ENCODE data around the gene TEAD3.

DNA sequence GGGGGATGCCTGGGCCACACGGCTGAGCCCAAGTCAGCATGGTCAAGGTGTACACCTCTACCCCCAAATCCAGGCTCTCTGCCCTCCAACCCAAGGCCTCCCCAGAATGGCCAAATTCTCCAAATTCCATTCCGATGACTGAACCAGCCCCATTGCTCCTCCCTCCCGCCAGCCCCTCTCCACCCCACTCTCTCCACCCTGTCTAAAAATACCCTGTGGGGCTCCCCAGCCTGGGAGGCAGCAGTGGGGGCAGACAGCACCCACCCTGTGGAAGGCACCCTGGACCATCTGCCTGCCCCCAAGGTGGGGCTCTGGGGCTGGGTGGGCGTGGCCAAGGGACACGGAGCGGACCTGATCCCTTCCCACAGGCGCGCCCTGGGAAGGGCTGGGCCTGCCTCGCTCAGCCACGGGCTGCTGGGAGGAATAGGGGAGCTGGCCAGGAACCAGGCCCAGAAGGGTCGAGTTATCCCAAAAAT, 11.4 kb downstream of the TEAD3 start:
- TF ChIP-seq, protein P1, sequence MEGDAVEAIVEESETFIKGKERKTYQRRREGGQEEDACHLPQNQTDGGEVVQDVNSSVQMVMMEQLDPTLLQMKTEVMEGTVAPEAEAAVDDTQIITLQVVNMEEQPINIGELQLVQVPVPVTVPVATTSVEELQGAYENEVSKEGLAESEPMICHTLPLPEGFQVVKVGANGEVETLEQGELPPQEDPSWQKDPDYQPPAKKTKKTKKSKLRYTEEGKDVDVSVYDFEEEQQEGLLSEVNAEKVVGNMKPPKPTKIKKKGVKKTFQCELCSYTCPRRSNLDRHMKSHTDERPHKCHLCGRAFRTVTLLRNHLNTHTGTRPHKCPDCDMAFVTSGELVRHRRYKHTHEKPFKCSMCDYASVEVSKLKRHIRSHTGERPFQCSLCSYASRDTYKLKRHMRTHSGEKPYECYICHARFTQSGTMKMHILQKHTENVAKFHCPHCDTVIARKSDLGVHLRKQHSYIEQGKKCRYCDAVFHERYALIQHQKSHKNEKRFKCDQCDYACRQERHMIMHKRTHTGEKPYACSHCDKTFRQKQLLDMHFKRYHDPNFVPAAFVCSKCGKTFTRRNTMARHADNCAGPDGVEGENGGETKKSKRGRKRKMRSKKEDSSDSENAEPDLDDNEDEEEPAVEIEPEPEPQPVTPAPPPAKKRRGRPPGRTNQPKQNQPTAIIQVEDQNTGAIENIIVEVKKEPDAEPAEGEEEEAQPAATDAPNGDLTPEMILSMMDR (IDR thresholded peaks at IDR 0.05; ENCODE audit: insufficient read depth, low read depth, low read length): no peak
- TF ChIP-seq EZH2 (IDR thresholded peaks at IDR 0.05; ENCODE audit: insufficient read depth, low read length): no peak

Measured in astrocyte (in vitro differentiated cells and primary cell).